Endodermal cell (in vitro differentiated cells): ENCODE results near the gene GIGYF1. TPM values are rescaled to one million over a fixed set of nuclear protein-coding genes. Genes with fewer than 3 reads are reported as not detected.

Experiments used
- DNase-seq: peaks from one replicate; pipeline ENCODE4 v3.0.0-alpha.2; 2017
- H3K27ac ChIP-seq: 2 replicates; pipeline ENCODE4 v1.5.1; 2013; ENCODE audit warnings: mild to moderate bottlenecking, low read depth, low read length, moderate library complexity
- H3K27me3 ChIP-seq: 2 replicates; pipeline ENCODE4 v1.6.1; 2013; ENCODE audit warnings: mild to moderate bottlenecking, low read length, moderate library complexity; ENCODE audit not compliant: insufficient read depth, control insufficient read depth, poor library complexity, severe bottlenecking
- H3K36me3 ChIP-seq: 2 replicates; pipeline ENCODE4 v1.7.0; 2013; ENCODE audit warnings: mild to moderate bottlenecking, low read length, moderate library complexity; ENCODE audit not compliant: control insufficient read depth, insufficient read depth
- H3K4me1 ChIP-seq: one replicate; pipeline ENCODE4 v1.7.0; 2013; ENCODE audit warnings: low read length; ENCODE audit not compliant: control insufficient read depth, insufficient read depth
- H3K4me3 ChIP-seq: 2 replicates; pipeline ENCODE4 v1.5.1; 2013; ENCODE audit warnings: mild to moderate bottlenecking, low read length, moderate library complexity
- H3K9ac ChIP-seq: 2 replicates; pipeline ENCODE4 v1.6.1; 2013; ENCODE audit warnings: mild to moderate bottlenecking, low read length, moderate library complexity; ENCODE audit not compliant: poor library complexity, severe bottlenecking; ENCODE audit errors: extremely low read depth
- H3K9me3 ChIP-seq: 2 replicates; pipeline ENCODE4 v1.6.1; 2013; ENCODE audit warnings: mild to moderate bottlenecking, low read length, moderate library complexity; ENCODE audit not compliant: control insufficient read depth
- H3K27ac Mint-ChIP-seq: 2 replicates; pipeline ENCODE4 v1.8.0; 2020; ENCODE audit warnings: mixed read lengths
- H3K27me3 Mint-ChIP-seq: 2 replicates; pipeline ENCODE4 v1.8.0; 2021; ENCODE audit warnings: mild to moderate bottlenecking, mixed read lengths; ENCODE audit not compliant: insufficient read depth
- H3K36me3 Mint-ChIP-seq: 2 replicates; pipeline ENCODE4 v1.8.0; 2020; ENCODE audit warnings: low read depth, mixed read lengths
- H3K4me1 Mint-ChIP-seq: 2 replicates; pipeline ENCODE4 v1.8.0; 2020; ENCODE audit warnings: mixed read lengths
- H3K4me3 Mint-ChIP-seq: 2 replicates; pipeline ENCODE4 v1.8.0; 2020; ENCODE audit warnings: mild to moderate bottlenecking, moderate library complexity, mixed read lengths
- H3K9me3 Mint-ChIP-seq: 2 replicates; pipeline ENCODE4 v1.8.0; 2020; ENCODE audit warnings: mild to moderate bottlenecking, mixed read lengths
- CTCF ChIP-seq: fragments of 200-600 bp; sonication (generic); conservative IDR thresholded peaks from 2 replicates; pipeline ENCODE4 v1.5.0; 2021; ENCODE audit warnings: antibody characterized with exemption, mild to moderate bottlenecking
- WGBS, 2 experiments: methylation state at CpG; one replicate each; pipeline versions ENCODE4 v1.1.5 to v1.1.7; 2013; ENCODE audit warnings: missing lambda C conversion rate in 2 of 2, mixed read lengths in 1 of 2; ENCODE audit not compliant: insufficient coverage in 1 of 2, insufficient read length in 1 of 2; 5-methylcytosine and 5-hydroxymethylcytosine counted together
- total RNA-seq, 2 donors: library from RNA; stranded (reverse); fragmentation: NEBNext Ultra II Directional in 1 of 2; extraction: Animal tissue kit (Norgen Biotek cat#: 25700) in 1 of 2; gene quantifications; 2 replicates in 1 of 2; 3 replicates in 1 of 2; pipeline ENCODE4 v1.2.1, GENCODE V29; 2021

Gene GIGYF1
- total RNA-seq, 2 donors from 2014 or later = 90.0 to 101 TPM

- TF ChIP-seq CTCF = no peak
- no peaks in the 10 kb centered on the region for H3K27me3 ChIP-seq
- no peak overlapping the region for H3K9ac ChIP-seq
- H3K36me3 ChIP-seq = peaks cover 49% of the 10 kb centered on the region
- Mint-ChIP-seq H3K36me3 (peaks cover 36% of the 10 kb centered on the region), H3K27ac (no peak overlapping the region), H3K4me3 (no peak overlapping the region), H3K27me3 (no peaks in the 10 kb centered on the region), H3K4me1 (peaks cover 10% of the 10 kb centered on the region), H3K9me3 (no peaks in the 10 kb centered on the region)
- H3K4me1 ChIP-seq = peaks cover 9% of the 10 kb centered on the region
- WGBS, 2 experiments = 94 to 97% methylated on average over 14 to 22 of the region's 22 CpGs
- H3K27ac ChIP-seq = no peak overlapping the region
- no peak overlapping the region for H3K4me3 ChIP-seq
- no peak for DNase-seq
- no peaks in the 10 kb centered on the region for H3K9me3 ChIP-seq
Observed at GRCh38 chr7:100687261-100687660, 6.8 kb downstream of the GIGYF1 start.

DNA sequence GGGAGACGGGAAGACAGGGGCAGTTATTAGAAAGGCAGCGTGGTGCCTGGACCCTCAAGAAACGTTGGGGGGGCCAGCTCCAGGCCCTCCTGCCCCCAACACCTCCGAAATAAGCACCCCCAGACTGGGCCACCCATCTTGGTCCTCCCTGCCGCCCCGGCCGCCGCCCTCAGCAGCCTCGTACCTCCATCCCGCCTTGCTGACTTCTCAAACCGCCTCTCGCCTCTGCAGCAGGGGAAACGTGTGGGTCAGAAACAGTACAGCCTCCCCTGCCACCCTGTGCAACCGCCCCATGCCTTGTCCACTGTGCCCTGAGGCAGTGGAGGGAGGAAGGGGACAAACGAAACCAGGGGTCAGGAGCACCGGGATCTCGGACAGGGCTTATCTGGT is 7.2 kb downstream of the GIGYF1 start:
- H3K9ac ChIP-seq = no peak overlapping the region
- peaks cover 38% of the 10 kb centered on the region for H3K36me3 Mint-ChIP-seq
- H3K9me3 Mint-ChIP-seq = no peaks in the 10 kb centered on the region

GRCh38 chr7:100686201-100686821 is 7.7 kb downstream of the GIGYF1 start:
- Mint-ChIP-seq H3K27ac (no peak overlapping the region), H3K27me3 (no peaks in the 10 kb centered on the region), H3K4me3 (no peak overlapping the region), H3K4me1 (peaks cover 3% of the 10 kb centered on the region), H3K36me3 (peaks cover 42% of the 10 kb centered on the region), H3K9me3 (no peaks in the 10 kb centered on the region)
- WGBS, 2 experiments = 95 to 96% methylated on average over 27 to 33 of the region's 33 CpGs
- Histone ChIP-seq H3K9ac (no peak overlapping the region), H3K4me3 (no peak overlapping the region), H3K27ac (no peak overlapping the region), H3K9me3 (no peaks in the 10 kb centered on the region), H3K36me3 (peaks cover 58% of the 10 kb centered on the region), H3K27me3 (no peaks in the 10 kb centered on the region), H3K4me1 (peaks cover 5% of the 10 kb centered on the region)
- no peak for TF ChIP-seq CTCF
- no peak for DNase-seq

More for the DNA sequence above, 7.2 kb downstream of the GIGYF1 start:
- Histone ChIP-seq H3K27ac (no peak overlapping the region), H3K36me3 (peaks cover 53% of the 10 kb centered on the region), H3K4me3 (no peak overlapping the region), H3K4me1 (peaks cover 7% of the 10 kb centered on the region), H3K27me3 (no peaks in the 10 kb centered on the region), H3K9me3 (no peaks in the 10 kb centered on the region)
- no peak overlapping the region for H3K27ac Mint-ChIP-seq
- H3K4me3 Mint-ChIP-seq = no peak overlapping the region
- H3K27me3 Mint-ChIP-seq = no peaks in the 10 kb centered on the region
- peaks cover 7% of the 10 kb centered on the region for H3K4me1 Mint-ChIP-seq
- no peak for DNase-seq
- WGBS, 2 experiments = 95% methylated on average over 14 to 17 of the region's 17 CpGs
- TF ChIP-seq CTCF = no peak
